Activated CD4-positive, alpha-beta T cell treated with anti-CD3 and anti-CD28 coated beads, Interleukin-10, Interleukin-2, amounts not matched to agents 100 ng/mL and 50 ng/mL, durations not matched to agents 16 hours and 8 hours (primary cell): Measurements from ENCODE around the gene MREG.
"Not testable (repeated sequence)": the region's sequence is repeated elsewhere in the genome, so short reads cannot be mapped to it uniquely, and the experiment has no call there.

ENCODE experiments used
- DNase-seq: peaks from one replicate; pipeline ENCODE4 v3.0.0-alpha.2; 2020

Gene MREG

DNA sequence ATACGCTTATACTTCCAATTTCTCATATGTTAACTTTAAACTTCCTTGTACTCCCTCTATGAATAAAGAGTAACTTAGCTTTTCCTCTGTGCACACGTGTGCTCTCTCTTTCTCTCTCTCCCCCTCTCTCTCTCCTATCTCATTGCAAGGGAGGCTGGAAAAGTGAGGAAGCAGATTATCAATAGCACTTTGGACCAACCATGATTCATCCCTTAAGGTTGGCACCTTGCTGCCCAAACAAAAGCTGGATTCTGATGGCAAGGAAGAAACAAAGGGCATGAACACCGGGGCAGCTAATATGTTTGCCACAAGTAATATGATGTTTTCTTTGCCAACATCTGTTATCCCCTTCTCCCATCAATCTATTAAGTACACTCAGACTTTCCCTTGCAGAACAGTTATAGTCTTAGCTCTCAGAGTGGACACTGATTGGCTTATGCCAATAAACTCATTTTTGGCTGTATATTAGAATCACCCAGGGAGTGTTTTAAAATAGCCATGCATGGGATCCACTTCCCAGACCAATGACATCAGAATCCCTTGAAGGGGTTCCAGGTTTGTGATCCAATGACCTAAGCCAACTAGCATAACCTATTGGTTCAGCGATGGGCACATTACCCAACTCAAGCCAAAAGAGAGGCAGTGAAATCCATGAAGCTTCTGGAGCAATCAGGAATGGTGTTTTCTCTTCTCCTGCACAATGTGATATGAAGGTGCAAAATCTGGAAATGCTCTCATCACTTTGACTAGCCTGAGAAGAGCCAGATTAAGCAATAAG lies 60.3 kb downstream of the MREG start:
- no peak for DNase-seq

DNA sequence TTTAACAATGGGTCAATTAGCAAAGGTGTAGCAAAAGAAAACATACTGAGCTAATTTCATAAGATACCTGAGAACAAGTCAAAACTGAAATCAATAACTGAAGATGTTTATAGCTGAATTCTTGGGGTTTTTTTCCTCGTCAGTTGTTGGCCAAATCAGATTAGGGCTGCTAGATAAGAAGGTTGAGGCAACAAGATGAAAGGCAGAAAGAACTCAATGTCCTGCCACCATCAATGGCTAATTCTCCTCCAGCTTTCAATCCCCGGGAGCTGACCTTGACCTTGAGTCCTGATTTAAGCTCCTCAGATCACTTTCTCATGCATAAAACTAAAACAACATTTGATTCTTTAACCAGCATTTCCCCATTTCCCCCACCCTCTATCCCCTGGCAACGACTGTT lies 61.8 kb downstream of the MREG start:
- no peak for DNase-seq

DNA sequence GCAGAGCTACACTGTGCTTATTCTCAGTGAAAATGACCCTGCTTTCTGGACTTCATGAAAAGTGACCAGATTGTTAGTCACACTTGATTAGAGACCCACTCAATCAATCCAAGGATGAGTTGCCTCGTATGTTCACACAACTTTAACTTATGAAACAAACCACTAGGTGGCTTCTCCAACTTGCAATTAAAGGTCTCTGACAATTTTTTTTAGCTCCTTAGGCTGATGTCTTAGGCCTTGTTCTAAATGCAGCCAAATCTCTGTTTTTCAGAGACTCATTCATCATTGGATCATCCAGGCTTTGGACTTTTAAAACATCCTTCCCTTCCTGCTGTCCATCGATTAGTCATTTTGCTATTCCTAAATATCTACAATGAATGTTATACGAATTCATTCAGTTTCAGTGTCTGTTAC lies 63.4 kb downstream of the MREG start:
- peak; percentile 64 for DNase-seq

DNA sequence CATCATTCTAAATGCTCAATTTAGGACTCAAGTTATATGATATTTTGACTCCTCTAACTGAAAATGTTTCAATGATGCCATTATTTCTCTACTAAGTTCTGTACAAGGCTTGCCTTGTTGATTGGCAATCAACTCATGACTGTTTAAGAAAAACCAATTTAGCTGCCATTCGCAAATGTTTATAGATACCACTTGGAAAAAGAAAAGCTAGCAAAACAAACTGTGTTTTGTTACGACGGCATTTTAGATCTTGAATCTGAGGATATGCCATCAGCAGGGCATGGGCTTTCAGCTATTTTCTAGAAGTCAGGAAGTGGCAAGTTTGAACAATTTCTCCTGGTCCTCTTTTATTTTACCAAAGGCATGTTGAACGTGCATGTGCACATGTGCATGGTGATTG lies 65.3 kb downstream of the MREG start:
- no peak for DNase-seq

DNA sequence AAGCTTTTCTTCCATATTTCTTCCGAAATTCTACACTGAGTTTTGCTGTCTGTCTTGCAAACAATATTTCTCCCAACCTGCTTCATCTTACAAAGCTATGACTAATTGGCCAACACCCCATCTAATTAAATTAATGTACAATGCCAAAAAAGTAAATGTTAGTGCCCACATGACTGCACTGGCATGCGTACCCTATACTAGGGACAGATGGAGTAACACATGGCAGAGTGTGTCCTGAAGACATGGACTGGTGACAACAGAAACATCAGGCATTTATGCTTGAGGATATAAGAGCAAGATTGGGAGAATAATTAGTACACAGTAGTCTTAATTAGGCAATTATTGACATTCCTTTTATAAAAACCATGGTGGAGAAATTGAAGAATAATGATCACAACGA lies 66.8 kb downstream of the MREG start:
- DNase-seq = no peak

DNA sequence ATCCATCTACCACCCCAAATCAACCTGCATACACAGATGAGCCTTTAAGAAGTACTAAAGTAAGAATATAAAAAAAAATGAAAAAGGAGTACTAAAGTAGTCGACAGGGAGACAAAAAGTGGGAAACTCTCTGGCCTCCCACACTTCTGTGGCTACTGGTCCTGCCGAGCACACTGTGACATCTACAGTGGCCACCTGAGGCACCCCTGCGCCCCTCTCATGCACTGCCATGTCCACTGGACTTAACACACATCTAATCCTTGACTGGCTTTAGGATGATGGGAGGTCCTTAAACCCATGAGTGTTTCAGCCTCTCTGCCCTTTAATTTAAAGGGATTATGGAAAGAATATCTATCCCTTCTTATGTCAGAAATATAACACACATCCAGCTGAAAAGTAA lies 71.2 kb downstream of the MREG start:
- DNase-seq = no peak

DNA sequence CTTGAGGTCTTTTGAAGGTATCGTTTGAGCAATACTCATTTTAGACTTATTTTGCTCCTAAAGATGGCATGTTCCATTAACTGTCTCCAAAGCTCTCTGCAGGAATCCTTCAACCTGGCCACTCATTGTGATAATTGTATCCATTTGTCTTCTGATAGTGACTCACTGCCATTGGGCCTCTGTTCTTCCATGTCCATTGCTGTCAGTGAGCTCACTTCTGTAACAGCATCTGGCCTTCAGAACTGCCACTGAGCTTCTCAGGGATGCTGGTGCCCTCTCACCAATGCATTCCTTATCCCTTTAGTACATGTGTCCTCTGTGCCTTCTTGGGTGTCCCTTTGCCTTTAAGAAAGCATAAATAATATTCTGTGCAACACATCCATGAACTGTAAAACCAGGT lies 71.6 kb downstream of the MREG start:
- DNase-seq = no peak

DNA sequence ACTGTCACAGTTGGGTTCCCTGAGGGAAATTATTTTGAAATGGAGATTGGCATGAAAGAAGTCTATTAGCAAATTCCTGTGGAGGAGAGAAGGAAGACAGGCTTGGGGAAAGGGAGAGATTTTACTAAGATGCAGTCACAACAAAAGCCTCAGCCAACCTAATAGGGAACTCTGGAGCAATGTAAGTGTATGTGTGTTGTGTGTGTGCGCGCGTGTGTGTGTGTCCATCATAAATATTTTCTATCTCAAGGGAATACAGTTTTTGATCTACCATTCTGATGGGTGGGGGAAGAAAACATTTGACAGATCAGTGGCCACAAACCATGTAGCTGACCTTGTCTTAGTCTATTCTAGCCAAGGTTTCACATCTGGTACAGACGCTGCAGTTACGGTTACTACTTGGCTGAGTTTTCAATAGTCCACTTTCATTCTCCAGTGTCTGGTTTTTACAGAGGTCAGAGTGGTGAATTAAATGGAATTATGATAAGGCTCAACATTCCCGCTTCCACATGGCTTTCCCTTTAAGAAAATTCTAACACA lies 72.6 kb downstream of the MREG start:
- DNase-seq = no peak

DNA sequence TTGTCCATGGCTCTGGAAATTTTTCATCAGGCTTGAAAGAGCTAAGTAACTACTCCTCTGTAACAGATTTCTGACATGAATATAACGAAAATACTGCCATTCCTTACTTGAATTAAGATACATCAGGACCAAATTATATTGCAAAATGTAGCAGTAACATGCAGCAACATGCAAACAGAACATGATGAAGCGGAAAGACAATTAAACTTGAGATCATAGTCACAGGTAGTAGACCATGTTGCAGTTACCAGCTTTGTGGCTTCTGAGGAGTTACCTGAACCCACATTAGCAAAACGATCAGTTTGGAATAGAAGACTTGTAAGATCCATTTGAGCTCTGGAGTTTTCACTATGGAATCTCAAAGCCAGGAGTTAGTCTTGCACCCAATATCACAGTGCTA lies 76.2 kb downstream of the MREG start:
- DNase-seq = no peak

DNA sequence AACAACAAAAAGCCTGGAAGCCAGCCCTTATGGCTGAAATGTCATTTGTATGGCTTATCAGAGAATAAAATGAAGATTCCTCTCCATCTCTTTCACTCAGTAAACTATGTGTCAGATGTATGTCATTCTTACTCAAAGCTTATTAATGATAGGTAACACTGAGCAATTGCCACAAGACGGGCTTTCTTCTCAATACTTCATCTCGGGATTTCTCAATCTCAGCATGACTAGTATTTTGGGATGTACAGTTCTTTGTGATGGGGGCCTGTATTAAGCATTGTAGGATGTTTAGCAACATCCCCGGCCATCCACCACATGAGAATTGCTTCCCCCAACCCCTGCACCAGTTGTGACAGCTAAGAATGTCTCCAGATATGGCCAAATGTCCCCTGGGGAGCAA lies 80.2 kb downstream of the MREG start:
- DNase-seq = no peak

DNA sequence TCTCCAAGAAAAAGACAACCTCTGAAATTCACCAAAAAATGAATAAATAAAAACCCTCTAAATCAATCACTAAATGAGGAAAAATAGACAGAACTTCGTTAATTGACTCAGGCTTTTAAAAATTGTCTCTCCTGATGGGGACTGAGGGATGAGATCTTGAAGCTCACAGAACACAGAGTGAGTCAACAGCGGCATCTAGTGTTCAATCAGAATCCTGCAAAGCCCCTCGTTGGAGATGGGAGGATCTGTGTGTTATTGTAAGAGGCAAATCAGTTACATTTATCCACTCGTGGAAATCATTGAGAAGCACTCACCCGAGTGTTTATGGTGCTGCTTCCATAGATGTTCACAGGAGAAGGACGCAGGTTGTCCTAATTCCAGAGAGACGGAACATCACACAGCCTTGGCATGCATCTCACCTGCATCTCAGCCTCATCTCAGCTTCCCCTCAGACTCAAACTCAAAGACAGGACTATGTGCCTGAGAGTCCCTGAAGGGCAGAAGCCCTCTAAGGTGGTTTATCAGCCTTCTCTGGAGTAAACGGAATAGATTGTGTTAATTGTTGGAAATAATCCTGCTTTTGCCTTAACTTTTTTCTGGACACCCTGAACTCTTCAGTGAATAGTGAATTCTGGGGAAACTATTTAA lies 82.0 kb downstream of the MREG start:
- peak; percentile 74 for DNase-seq

DNA sequence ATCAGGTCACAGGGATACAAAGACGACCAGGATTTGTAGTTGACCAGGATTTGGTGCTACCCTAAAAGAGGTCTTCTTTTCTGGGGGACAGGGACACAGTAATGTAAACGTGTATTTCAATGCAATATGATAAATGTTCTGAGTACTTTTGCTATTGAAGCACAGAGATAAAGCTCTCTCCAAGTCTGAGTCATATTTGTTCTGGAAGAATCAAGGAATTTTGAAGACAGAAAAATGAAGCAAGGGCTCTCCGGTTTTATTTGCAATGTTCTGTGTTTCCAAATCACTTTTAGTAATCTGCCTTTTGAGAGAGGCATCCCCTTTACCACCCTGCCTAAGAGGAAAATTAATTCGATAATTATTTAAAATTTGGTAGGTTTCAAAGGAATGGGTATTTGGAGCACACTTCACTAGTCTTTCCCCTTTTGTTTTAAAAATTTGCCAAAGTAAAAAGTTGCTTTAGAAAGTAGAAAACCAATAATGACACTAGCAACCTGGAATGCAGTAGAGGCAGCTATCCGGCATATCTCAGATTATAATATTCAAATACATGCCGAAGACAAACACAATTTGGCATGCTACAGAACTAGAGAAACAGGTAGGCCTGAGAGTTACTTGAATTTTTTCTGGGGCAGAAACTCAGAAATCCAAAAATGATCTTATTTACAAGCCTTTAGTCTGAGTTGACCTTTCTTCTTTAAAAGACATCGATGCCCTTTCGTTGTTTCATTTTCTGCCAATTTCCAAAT lies 82.7 kb downstream of the MREG start:
- no peak for DNase-seq

DNA sequence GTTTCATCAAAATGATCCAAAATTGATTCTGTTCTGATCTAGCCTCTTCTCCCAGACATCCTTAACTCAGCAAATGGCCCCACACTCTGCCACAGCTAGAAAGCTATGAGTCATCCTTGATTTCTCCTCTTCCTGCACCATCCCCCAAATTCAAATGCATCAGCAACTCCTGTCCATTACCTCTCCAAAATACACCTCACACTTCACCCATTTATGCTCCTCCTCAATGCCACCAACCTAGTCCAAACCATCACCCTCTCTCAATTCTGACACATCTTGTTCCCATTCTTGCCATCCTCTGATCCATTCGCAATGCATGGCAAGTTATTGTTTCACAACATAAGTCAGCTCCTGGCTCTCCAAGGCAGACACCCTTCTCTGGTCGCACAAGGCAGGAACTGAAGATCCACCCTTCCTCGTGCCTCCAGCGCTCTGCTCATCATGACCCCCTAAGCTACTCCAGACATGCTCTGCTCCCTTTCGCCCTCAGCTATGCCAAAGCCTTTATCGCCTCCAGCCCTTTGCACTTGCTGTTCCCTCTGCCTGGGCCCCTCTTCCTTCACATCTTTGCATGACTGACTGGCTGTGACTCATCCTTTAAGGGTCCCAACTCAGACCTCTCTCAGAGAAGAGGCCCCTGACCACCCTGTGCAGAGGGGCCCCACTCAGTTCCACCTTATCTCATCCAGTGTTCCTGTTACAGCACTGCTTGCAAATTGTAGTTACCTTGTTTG lies 83.6 kb downstream of the MREG start:
- DNase-seq = peak; percentile 52

DNA sequence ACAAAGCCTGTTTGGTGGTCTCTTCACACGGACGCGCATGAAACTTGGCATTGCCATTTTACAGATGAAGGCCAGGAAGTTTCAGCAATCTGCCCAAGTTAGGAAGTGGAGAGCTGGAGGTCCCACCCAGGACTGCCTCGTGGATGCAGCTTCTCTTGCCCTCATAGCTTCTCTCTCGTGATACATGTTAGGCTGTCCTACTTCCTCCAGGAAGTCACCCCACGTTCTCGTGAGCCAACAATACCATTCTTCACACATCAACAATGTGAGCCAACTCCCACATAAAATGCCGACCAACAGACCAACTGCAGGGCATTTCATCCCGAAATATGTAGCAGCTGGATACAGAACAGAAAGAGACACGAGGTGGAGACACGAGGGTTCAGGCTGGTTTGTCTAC lies 85.3 kb downstream of the MREG start:
- no peak for DNase-seq

DNA sequence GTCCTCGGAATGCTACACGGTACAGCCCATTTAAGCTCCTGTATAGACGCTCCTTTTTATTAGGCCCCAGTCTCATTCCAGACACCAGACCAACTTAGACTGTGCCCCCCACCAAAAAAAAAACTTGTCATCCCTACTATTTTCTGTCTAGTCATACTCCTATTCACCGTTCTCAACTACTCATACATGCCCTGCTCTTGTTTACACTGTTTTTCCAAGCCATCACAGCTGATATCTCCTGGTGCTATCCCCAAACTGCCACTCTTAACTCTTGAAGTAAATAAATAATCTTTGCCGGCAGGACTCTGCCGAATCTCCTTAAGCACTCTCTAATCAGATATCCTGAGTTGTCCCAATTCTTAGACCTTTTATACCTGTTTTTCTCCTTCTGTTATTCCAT lies 86.4 kb downstream of the MREG start:
- not testable (repeated sequence) for DNase-seq

DNA sequence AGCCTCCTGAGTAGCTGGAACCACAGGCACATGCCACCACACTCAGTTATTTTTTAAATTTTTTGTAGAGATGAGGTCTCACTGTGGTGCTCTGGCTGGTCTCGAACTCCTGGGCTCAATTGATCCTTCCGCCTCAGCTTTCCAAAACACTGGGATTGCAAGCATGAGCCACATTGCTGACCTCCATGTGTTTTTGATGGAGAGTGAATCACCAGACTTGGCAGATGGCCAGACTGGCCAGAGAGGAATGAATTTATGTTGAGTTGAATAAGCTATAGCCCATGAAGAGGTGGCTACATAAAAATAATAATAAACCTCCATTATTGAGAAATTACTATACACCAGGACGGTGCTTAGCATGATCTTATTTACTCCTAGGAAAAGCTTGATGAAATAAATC lies 91.5 kb downstream of the MREG start:
- no peak for DNase-seq

DNA sequence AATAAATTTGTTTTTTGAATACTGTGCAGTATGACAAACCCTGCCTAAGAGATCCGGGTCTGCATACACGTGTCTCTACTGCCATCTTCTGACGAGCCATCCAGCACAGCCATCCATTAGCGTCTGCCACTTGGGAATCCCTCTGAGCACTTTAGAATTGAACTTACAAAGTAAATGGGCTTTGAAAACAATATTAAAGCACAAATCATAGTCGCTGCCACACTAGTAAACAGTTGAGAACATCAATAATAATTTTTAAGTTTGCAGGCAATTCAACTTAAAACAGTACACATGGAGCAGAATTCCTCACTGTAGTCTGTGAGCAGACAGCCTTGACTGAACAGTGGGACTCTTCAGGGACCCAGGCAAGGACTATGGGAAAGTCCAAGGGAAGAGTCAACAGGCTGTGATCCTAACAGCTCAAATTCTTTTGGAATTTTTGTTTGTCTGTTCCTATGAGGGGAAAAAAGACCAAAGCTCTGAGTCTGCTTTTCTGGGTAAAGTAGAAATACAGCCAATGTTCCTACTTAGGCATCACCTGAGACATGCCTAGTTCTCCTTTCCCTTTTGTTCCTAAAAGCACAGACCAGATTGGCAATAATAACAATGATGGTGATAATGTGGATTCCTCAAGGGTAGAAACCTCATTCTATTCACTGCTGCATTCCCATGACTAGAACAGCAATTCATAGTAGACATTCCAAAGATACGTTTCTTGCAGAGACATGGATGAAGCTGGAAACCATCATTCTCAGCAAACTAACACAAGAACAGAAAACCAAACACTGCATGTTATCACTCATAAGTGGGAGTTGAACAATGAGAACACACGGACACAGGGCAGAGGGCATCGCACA lies 92.9 kb downstream of the MREG start:
- DNase-seq = peak; percentile 70

DNA sequence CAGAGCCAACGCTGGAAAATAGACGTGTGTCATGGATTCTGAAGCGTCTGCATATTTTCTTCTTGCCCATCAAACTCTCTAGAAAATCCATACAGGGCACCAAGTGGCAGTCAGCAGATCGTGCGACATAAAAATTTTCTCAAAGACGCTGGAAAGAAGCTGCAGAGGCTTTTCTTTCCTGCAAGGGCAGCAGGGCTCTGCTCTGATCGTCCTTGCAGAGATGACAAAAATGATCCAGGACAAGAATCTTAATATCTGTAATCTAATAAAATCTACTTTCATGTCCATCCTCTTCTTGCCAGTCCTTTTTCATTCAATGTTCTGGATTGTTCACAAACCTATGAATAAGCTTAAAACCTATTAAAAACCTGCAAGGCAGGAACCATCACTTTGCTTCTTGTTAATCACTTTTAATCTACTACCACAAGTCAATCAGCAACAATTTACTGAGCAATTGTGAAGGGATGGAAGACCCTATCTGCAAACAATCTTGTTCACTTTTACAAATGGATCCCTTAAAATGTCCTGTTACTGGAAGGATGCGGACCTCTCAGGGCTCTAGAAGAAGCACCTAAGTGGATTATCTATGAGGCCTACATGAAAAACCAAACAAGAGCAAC lies 93.6 kb downstream of the MREG start:
- no peak for DNase-seq

DNA sequence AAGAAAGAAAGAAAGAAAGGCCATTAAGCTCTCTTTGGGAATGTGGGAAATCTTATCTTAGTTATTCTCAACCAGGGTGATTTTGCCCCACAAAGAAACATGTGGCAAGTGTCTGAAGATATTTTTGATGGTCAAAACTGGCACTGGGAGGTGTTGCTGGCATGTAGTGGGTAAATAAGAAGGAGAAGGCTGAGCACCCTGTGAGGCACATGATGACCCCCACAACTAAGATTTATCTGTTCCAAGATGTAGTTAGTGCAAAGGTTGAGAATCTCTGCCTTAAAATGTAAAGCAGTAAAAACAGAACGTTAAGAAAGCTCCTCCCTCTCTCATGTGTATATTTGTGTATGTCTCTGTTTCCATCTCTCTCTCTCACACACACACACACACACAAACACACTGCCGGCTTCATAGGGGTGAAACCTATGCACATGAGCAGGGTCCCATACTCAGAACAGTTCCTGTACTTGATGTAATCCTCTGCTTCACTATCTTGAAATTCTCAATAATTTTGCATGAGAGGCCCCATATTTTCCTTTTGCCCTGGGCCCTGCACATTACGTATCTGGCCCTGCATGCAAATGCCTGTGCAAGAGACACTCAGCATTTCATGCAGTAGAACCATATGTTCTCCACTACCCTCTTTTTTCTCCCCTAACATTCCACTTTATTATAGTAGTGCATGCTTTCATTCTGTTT lies 94.3 kb downstream of the MREG start:
- DNase-seq = no peak

DNA sequence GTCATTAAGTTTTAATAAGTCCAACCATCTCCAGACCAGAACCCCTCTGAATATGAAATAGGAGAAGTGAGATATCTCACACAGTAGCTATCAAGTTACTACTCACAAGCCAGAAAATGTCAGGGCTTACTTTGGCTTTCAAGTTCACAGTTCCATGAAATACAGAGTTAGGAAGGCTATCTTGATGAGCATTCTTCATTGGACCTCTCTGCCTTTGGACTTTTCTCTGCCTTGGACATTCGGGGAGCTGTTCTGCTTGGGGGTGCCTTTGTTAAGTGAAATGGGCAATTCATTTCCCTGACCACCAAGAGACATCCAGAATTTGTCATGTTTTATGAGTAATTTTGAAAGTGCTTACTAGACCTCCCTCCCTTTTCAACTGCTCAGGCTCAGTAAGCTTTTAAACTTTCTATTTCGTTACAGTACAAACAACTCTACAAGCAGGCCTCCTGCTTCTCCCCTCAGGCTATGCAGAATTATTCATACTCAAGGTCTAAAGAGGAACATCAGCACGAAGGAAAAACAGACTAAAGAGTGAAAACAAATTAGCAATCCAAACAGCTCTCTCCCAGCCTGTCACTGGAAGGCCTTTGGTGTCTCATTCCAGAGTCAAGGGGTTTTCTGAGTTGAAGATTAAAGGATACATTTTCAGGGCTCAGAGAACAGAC lies 95.3 kb downstream of the MREG start:
- peak; percentile 43 for DNase-seq
